Activated naive CD8-positive, alpha-beta T cell treated with anti-CD3 and anti-CD28 coated beads, Interleukin-2, amount 10 ng/mL, durations not matched to agents 7 days and 5 days (primary cell): Measurements from ENCODE around the gene TWSG1. TPM values are rescaled to one million over a fixed set of nuclear protein-coding genes. Genes with fewer than 3 reads are reported as not detected.
"Not testable (repeated sequence)": the region's sequence is repeated elsewhere in the genome, so short reads cannot be mapped to it uniquely, and the experiment has no call there.

Experiments
- ATAC-seq: fragments of 150-1000 bp; cut with Tn5 transposase; one replicate; pipeline ENCODE4 v1.10.0; 2021; ENCODE audit warnings: low read depth, moderate library complexity
- POLR2A ChIA-PET: fragments of 350-600 bp; sonication (Branson Sonifier 250); formaldehyde crosslinking; loops from one replicate; lab custom pipeline; 2021; ENCODE audit warnings: antibody characterized with exemption; lab: Charles Lee
- DNase-seq: peaks from one replicate; pipeline ENCODE4 v3.0.0; 2021
- H3K27ac Mint-ChIP-seq: one replicate; pipeline ENCODE4 v1.8.0; 2022; ENCODE audit warnings: mild to moderate bottlenecking, mixed read lengths
- H3K27me3 Mint-ChIP-seq: one replicate; pipeline ENCODE4 v1.8.0; 2022; ENCODE audit warnings: mild to moderate bottlenecking, moderate library complexity, mixed read lengths
- H3K36me3 Mint-ChIP-seq: one replicate; pipeline ENCODE4 v1.8.0; 2021; ENCODE audit warnings: mild to moderate bottlenecking, mixed read lengths
- H3K4me1 Mint-ChIP-seq: one replicate; pipeline ENCODE4 v1.8.0; 2021; ENCODE audit warnings: mixed read lengths
- H3K4me3 Mint-ChIP-seq: one replicate; pipeline ENCODE4 v1.8.0; 2022; ENCODE audit warnings: mild to moderate bottlenecking, moderate library complexity, mixed read lengths
- H3K9me3 Mint-ChIP-seq: one replicate; pipeline ENCODE4 v1.8.0; 2021; ENCODE audit warnings: mixed read lengths
- total RNA-seq, 2 experiments: library from RNA; stranded (reverse); gene quantifications; one replicate each; pipeline ENCODE4 v1.2.3, GENCODE V29; 2021

Gene TWSG1
- total RNA-seq, 2 experiments from 2014 or later, result 9.0 to 10.4 TPM

DNA sequence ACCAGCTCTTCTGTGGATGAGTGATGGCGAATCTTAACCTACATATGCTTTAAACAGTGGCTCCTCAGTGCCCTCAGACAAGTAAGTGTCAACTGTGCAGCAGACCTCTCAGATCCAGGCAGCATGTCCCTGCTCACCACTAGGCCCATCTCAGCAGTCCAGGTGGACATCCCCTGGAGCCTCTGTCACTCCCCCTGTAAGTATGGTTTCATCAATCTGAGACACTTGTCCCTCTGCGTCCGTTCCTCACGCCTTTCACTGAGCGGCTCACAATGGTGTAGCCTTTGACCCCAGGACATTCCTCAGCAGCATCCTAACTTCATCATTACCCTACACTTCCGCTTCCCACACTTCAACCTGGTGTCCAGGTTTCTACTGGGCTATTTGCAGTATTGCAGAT is 71.4 kb downstream of the TWSG1 start:
- Mint-ChIP-seq H3K27ac (no peak overlapping the region), H3K4me1 (peaks cover 10% of the 10 kb centered on the region), H3K4me3 (no peak overlapping the region), H3K36me3 (peaks cover 3% of the 10 kb centered on the region), H3K9me3 (no peaks in the 10 kb centered on the region), H3K27me3 (no peaks in the 10 kb centered on the region)
- POLR2A ChIA-PET, result no interaction called here
- no peak for ATAC-seq
- no peak for DNase-seq

DNA sequence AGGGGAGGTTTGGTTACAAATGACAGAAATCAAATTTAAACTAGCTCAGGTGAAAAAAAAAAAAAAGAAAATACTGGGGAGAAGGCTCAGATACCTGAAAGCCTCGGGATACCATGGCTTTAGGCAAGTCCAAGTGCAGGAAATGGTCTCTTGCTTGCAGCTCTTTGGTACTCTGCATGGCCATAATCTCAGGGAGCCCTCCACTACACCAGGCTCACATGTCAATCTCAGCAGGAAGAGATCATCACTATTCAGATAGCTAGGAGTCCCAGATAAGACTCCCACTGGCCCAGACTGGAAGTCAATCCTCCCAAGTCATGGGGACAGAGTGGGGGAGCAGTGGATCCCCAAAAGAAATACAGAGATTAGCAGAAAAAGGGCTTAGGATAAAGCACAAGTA is 75.9 kb downstream of the TWSG1 start:
- H3K36me3 Mint-ChIP-seq, result no peaks in the 10 kb centered on the region
- ATAC-seq, result no peak

GRCh38 chr18:9413576-9413975 is 79.0 kb downstream of the TWSG1 start:
- no peak for DNase-seq
- peaks cover 2% of the 10 kb centered on the region for H3K27me3 Mint-ChIP-seq
- H3K4me1 Mint-ChIP-seq, result no peaks in the 10 kb centered on the region
- ATAC-seq, result no peak
- no peak overlapping the region for H3K27ac Mint-ChIP-seq
- no peaks in the 10 kb centered on the region for H3K36me3 Mint-ChIP-seq
- no peaks in the 10 kb centered on the region for H3K9me3 Mint-ChIP-seq
- POLR2A ChIA-PET, result no interaction called here
- no peak overlapping the region for H3K4me3 Mint-ChIP-seq

More for the DNA sequence above, 75.9 kb downstream of the TWSG1 start:
- Mint-ChIP-seq H3K27ac (no peak overlapping the region), H3K9me3 (no peaks in the 10 kb centered on the region), H3K4me1 (no peaks in the 10 kb centered on the region), H3K27me3 (no peaks in the 10 kb centered on the region), H3K4me3 (no peak overlapping the region)
- POLR2A ChIA-PET, result interaction anchor here (0.7 kb wide), 1 partner anchor 165 kb away, joined by 3 read pairs; no protein-coding TSS in a partner anchor
- no peak for DNase-seq

GRCh38 chr18:9416563-9417072 is 82.0 kb downstream of the TWSG1 start:
- ATAC-seq, result no peak
- Mint-ChIP-seq H3K9me3 (no peaks in the 10 kb centered on the region), H3K27me3 (peaks cover 2% of the 10 kb centered on the region), H3K4me3 (no peak overlapping the region), H3K36me3 (no peaks in the 10 kb centered on the region), H3K27ac (no peak overlapping the region), H3K4me1 (no peaks in the 10 kb centered on the region)
- POLR2A ChIA-PET, result no interaction called here
- DNase-seq, result no peak

DNA sequence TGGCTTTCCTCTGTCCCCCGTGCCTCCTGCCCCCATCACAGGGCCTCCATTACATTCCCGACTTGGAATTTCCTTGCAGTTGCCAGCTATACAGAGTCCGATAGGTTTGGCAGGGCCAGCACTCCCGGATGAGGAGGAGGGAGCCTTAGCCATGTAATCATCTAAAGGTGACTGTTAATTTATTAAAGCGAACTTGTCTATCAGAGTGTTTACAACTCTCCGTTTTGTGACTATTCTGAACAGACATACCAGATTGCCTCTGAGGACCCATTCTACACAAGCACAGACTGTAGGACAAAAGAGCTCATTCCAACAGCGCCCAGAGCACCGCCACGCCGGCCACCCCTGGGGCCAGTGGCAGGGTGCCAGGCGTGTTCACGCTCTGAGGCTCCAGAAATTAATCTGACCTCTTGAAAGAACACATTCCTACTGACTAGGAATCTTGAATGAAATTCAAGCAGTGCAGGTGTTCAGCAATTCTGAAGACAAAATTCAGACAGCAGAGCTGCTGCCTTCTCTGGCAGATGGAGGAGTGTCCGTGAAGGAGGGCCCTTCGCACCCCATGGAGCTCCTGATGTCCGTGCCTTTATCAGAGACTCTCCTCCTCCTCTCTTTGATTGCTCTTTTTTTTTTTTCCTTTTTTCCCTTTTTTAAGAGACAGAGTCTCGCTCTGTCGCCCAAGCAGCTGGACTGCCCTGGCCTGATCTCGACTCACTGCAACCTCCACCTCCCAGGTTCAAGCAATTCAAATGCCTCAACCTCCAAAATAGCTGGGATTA is 82.7 kb downstream of the TWSG1 start:
- H3K4me1 Mint-ChIP-seq, result no peaks in the 10 kb centered on the region
- ATAC-seq, result no peak
- POLR2A ChIA-PET, result no interaction called here
- no peak for DNase-seq
- no peaks in the 10 kb centered on the region for H3K9me3 Mint-ChIP-seq
- H3K36me3 Mint-ChIP-seq, result no peaks in the 10 kb centered on the region
- no peak overlapping the region for H3K4me3 Mint-ChIP-seq
- H3K27me3 Mint-ChIP-seq, result peaks cover 2% of the 10 kb centered on the region
- no peak overlapping the region for H3K27ac Mint-ChIP-seq

DNA sequence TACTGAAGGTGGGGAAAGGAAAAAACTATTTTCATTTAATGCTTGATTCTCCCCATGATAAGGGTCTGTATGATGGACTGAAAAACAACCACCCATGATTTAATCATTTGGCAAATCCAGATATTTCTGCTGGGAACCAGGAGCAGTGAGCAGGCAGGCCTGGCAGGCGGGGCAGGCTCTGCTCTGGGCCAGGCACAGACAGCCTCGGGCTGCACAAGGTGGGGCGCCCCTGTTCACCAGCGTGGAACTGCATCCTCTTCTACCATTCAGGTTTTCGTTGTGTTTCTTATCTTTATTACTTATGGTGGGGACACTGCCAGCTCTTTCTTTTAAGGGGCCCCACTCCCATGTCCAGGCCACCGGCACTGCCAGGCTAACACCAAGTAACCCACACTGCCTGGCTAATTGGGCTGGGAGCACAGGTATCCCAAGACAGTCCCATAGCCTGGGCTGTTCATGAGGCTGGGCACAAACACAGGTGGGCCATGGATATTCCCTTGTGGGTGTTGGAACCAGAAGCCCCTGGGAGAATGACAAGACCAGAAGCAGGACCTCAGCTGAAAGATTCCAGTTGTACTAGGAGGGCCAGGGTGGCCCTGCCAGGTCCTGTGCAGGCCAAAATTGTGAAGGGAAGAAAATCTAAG is 83.6 kb downstream of the TWSG1 start:
- POLR2A ChIA-PET, result no interaction called here
- DNase-seq (no peak), ATAC-seq (no peak)
- H3K9me3 Mint-ChIP-seq, result no peaks in the 10 kb centered on the region
- no peaks in the 10 kb centered on the region for H3K36me3 Mint-ChIP-seq
- no peak overlapping the region for H3K27ac Mint-ChIP-seq
- H3K4me3 Mint-ChIP-seq, result no peak overlapping the region
- H3K27me3 Mint-ChIP-seq, result peaks cover 2% of the 10 kb centered on the region
- H3K4me1 Mint-ChIP-seq, result no peaks in the 10 kb centered on the region

DNA sequence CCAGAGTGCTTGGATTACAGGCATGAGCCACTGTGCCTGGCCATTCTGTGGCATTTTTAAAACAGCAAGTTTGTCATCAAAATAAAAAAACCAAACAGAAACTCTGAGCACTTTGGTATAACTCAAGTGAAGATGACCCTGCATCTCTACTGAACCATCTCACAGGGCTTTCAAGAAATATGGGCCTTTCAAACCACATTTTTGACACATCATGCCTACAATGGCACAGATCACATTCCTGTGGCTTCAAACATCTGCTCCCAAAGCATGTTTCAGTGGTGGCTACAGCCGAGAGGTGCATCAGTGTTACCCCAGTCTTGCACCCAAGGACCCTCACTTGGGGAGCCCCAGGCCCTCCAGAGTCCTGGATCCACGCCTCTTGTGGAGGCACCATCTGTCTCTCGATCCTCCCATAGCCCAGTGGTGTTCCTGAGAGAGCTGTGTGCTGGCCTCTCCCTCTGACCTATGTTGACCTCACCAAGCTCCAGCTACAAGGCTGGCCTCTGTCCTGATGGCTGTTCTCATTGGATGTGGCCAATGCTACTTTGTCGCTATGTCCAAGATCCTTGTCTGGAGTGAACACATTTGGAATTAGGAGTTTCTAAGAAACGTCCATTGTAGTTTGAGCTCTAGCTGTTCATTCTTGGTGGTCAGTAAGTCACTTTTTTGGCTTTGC is 85.5 kb downstream of the TWSG1 start:
- Mint-ChIP-seq H3K27ac (no peak overlapping the region), H3K4me3 (no peak overlapping the region), H3K4me1 (no peaks in the 10 kb centered on the region), H3K9me3 (no peaks in the 10 kb centered on the region), H3K27me3 (peaks cover 2% of the 10 kb centered on the region), H3K36me3 (no peaks in the 10 kb centered on the region)
- ATAC-seq (no peak), DNase-seq (no peak)
- POLR2A ChIA-PET, result no interaction called here

GRCh38 chr18:9421096-9421900 is 86.7 kb downstream of the TWSG1 start:
- no peaks in the 10 kb centered on the region for H3K36me3 Mint-ChIP-seq
- no peaks in the 10 kb centered on the region for H3K9me3 Mint-ChIP-seq
- POLR2A ChIA-PET, result interaction anchor here (0.6 kb wide), 1 partner anchor 22 kb away, joined by 4 read pairs; no protein-coding TSS in a partner anchor
- no peaks in the 10 kb centered on the region for H3K4me1 Mint-ChIP-seq
- H3K4me3 Mint-ChIP-seq, result no peak overlapping the region
- no peaks in the 10 kb centered on the region for H3K27me3 Mint-ChIP-seq
- H3K27ac Mint-ChIP-seq, result no peak overlapping the region
- DNase-seq (no peak), ATAC-seq (no peak)

DNA sequence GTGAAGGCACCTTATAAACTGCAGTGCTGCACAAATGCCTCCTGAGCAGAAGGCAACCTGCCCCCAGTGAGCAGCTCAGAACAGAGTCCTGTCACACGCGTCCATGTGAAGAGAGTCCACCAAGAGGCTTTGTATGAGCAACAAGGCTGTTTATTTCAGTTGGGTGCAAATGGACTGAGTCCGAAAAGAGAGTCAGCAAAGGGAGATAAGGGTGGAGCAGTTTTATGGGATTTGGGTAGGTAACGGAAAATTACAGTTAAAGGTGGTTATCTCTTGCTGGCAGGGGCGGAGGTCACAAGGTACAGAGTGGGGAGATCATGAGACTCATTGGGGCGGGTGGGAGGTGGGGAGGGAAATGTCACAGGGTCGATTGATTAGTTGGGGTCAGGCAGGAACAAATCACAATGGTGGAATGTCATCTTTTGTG is 87.3 kb downstream of the TWSG1 start:
- H3K36me3 Mint-ChIP-seq, result no peaks in the 10 kb centered on the region
- H3K9me3 Mint-ChIP-seq, result no peaks in the 10 kb centered on the region
- no peaks in the 10 kb centered on the region for H3K27me3 Mint-ChIP-seq
- POLR2A ChIA-PET, result no interaction called here
- ATAC-seq (no peak), DNase-seq (no peak)
- no peak overlapping the region for H3K27ac Mint-ChIP-seq
- H3K4me1 Mint-ChIP-seq, result no peaks in the 10 kb centered on the region
- H3K4me3 Mint-ChIP-seq, result no peak overlapping the region

DNA sequence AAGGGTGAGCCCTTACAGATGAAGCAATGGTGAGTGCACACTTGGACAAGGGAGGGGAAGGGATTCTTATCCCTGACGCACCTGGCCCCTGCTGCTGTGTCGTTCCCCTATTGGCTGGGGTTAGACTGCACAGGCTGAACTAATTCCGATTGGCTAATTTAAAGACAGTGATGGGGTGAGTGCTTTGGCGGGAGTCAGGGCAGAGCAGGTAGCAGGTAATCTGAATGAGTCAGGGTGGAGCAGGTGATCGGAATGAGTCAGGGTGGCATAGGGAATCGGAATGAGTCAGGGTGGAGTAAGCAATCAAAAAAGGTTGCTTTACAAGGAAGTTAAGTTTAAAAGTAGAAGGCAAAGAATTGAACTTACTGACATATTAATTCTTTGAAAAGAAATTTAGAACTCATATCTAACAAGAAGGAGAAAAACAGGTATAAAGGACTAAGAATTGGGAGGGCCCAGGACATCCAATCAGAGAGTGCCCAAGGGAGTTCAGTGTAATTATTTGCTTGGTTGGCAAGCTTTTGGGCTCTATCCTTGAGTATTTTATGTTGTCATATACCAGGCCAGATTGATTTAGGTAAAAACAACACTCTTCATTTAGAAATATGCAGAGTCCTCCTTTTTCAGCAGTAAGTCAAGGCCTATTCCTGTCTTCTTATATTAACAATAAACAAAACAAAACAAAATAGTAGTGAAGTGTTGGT is 88.4 kb downstream of the TWSG1 start:
- ATAC-seq (no peak), DNase-seq (no peak)
- H3K27me3 Mint-ChIP-seq, result no peaks in the 10 kb centered on the region
- no peak overlapping the region for H3K4me3 Mint-ChIP-seq
- POLR2A ChIA-PET, result no interaction called here
- H3K27ac Mint-ChIP-seq, result no peak overlapping the region
- no peaks in the 10 kb centered on the region for H3K36me3 Mint-ChIP-seq
- no peaks in the 10 kb centered on the region for H3K9me3 Mint-ChIP-seq
- no peaks in the 10 kb centered on the region for H3K4me1 Mint-ChIP-seq

- POLR2A ChIA-PET, result not testable (repeated sequence)
These were observed 89.1 kb downstream of the TWSG1 start for GRCh38 chr18:9423648-9424047.

DNA sequence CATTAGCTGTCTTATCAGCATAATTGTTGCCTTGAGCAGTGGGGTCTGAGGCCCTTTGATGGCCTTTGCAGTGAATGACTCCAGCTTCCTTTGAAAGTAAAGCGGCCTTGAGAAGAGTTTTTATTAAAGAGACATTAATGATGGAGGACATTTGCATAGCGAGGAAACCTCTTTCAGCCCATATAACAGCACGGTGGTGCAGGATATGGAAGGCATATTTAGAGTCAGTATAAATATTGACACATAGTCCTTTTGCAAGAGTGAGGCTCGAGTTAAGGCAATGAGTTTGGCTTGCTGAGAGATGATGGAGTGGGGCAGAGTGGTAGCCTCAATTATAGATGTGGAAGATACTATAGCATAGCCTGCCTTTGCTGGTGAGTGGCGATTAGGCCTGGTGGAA is 89.7 kb downstream of the TWSG1 start:
- H3K27me3 Mint-ChIP-seq, H3K4me3 Mint-ChIP-seq, H3K9me3 Mint-ChIP-seq, ATAC-seq, H3K27ac Mint-ChIP-seq, DNase-seq, H3K36me3 Mint-ChIP-seq, POLR2A ChIA-PET, H3K4me1 Mint-ChIP-seq: not testable (repeated sequence)

More at GRCh38 chr18:9423648-9424047, 89.1 kb downstream of the TWSG1 start:
- H3K4me1 Mint-ChIP-seq, H3K9me3 Mint-ChIP-seq, DNase-seq, ATAC-seq, H3K36me3 Mint-ChIP-seq, H3K27me3 Mint-ChIP-seq, H3K27ac Mint-ChIP-seq, H3K4me3 Mint-ChIP-seq: not testable (repeated sequence)
